ENCODE measurements around the gene LY6G5C. TPM values are rescaled to one million over a fixed set of nuclear protein-coding genes. Genes with fewer than 3 reads are reported as not detected.

Gene LY6G5C
- polyA plus RNA-seq, 3 donors, result 4.8 to 7.3 (median 5.8) TPM

- H3K4me1 Mint-ChIP-seq, result peaks cover 72% of the 10 kb centered on the region
- DNase-seq, result peak in 2 of 3 donors; percentile 54
- no peaks in the 10 kb centered on the region for H3K9me3 Mint-ChIP-seq
- H4K20me1 ChIP-seq (ENCODE audit: insufficient read depth, low read length), result peaks cover 15% of the 10 kb centered on the region
- H3K36me3 Mint-ChIP-seq, result peaks cover 36 to 57% of the 10 kb centered on the region in 2 donors
- no peak for TF ChIP-seq CTCF (IDR thresholded peaks at IDR 0.05)
- H3K4me1 ChIP-seq (ENCODE audit: control insufficient read depth in 1 of 2, insufficient read depth in 2 of 2, low read length in 2 of 2), result peaks cover 67 to 82% of the 10 kb centered on the region in 2 donors
- WGBS (ENCODE audit: insufficient coverage), result 90% methylated on average over 6 of the region's 9 CpGs
- peaks cover 20 to 42% of the 10 kb centered on the region in 2 donors for H3K36me3 ChIP-seq (replicated peaks in 1 of 2; ENCODE audit: control insufficient read depth in 1 of 2, insufficient read depth in 2 of 2, low read length in 2 of 2)
- peak overlapping the region; percentile 96 to 98 (median 98) for H3K27ac Mint-ChIP-seq
- H3K4me2 ChIP-seq (replicated peaks; ENCODE audit: extremely low read depth, low read length, poor library complexity, severe bottlenecking), result peak overlapping the region; percentile 97
- no peak overlapping the region for H3K9ac ChIP-seq (ENCODE audit: insufficient read depth, low read length, poor library complexity, severe bottlenecking)
- H3K79me2 ChIP-seq (ENCODE audit: insufficient read depth, low read length), result peaks cover 81% of the 10 kb centered on the region
- H3K27ac ChIP-seq (ENCODE audit: low read depth in 1 of 2, low read length in 2 of 2), result peak overlapping the region; percentile 93 to 95
- H2AFZ ChIP-seq (ENCODE audit: insufficient read depth, low read depth, low read length, poor library complexity, severe bottlenecking), result no peak overlapping the region
- intact Hi-C loops (cut with micrococcal nuclease), result loop anchor here in 1 of 2 donors (5.0 kb wide), 1 partner anchor 116 kb away; the partner anchor contains the start of genes ATP6V1G2 and NFKBIL1
- H3K9me3 ChIP-seq (replicated peaks in 1 of 2; ENCODE audit: control insufficient read depth in 1 of 2, insufficient read depth in 1 of 2, low read length in 2 of 2), result no peaks in the 10 kb centered on the region
- H3K27me3 Mint-ChIP-seq (ENCODE audit: low read depth in 3 of 3), result peaks cover 0 to 1% (median 0%) of the 10 kb centered on the region in 3 donors
- no peaks in the 10 kb centered on the region for H3K27me3 ChIP-seq (ENCODE audit: control insufficient read depth in 2 of 2, insufficient read depth in 2 of 2, low read length in 2 of 2)
- H3K4me3 ChIP-seq (replicated peaks in 1 of 3; ENCODE audit: low read depth in 2 of 3, low read length in 3 of 3), result peak overlapping the region in 1 of 3 experiments; percentile 94
- H3K4me3 Mint-ChIP-seq, result peak overlapping the region in 1 of 2 donors; percentile 98
Measured at GRCh38 chr6:31663126-31663960, 17.5 kb downstream of the LY6G5C start.

GRCh38 chr6:31662124-31662723 is 18.6 kb downstream of the LY6G5C start:
- Mint-ChIP-seq H3K9me3 (peaks cover 0 to 2% (median 0%) of the 10 kb centered on the region in 7 donors), H3K27me3 (ENCODE audit: low read depth in 3 of 3) (peaks cover 0 to 1% (median 0%) of the 10 kb centered on the region in 3 donors), H3K27ac (peak overlapping the region; percentile 50 to 95 (median 82)), H3K4me1 (peaks cover 76% of the 10 kb centered on the region), H3K36me3 (peaks cover 34 to 57% of the 10 kb centered on the region in 2 donors), H3K4me3 (no peak overlapping the region)
- Histone ChIP-seq H3K79me2 (ENCODE audit: insufficient read depth, low read length) (peaks cover 81% of the 10 kb centered on the region), H3K4me1 (ENCODE audit: control insufficient read depth in 1 of 2, insufficient read depth in 2 of 2, low read length in 2 of 2) (peaks cover 66 to 93% of the 10 kb centered on the region in 2 donors), H3K4me2 (replicated peaks; ENCODE audit: extremely low read depth, low read length, poor library complexity, severe bottlenecking) (no peak overlapping the region), H3K9me3 (replicated peaks in 1 of 2; ENCODE audit: control insufficient read depth in 1 of 2, insufficient read depth in 1 of 2, low read length in 2 of 2) (no peaks in the 10 kb centered on the region), H3K27me3 (ENCODE audit: control insufficient read depth in 2 of 2, insufficient read depth in 2 of 2, low read length in 2 of 2) (no peaks in the 10 kb centered on the region), H3K4me3 (replicated peaks in 1 of 3; ENCODE audit: low read depth in 2 of 3, low read length in 3 of 3) (no peak overlapping the region), H4K20me1 (ENCODE audit: insufficient read depth, low read length) (peaks cover 26% of the 10 kb centered on the region), H2AFZ (ENCODE audit: insufficient read depth, low read depth, low read length, poor library complexity, severe bottlenecking) (no peak overlapping the region), H3K36me3 (replicated peaks in 1 of 2; ENCODE audit: control insufficient read depth in 1 of 2, insufficient read depth in 2 of 2, low read length in 2 of 2) (peaks cover 16 to 40% of the 10 kb centered on the region in 2 donors), H3K9ac (ENCODE audit: insufficient read depth, low read length, poor library complexity, severe bottlenecking) (no peak overlapping the region), H3K27ac (ENCODE audit: low read depth in 1 of 2, low read length in 2 of 2) (peak overlapping the region; percentile 4 to 28)
- TF ChIP-seq CTCF (IDR thresholded peaks at IDR 0.05), result no peak
- no peak for DNase-seq
- intact Hi-C loops (cut with micrococcal nuclease), result loop anchor here in 1 of 2 donors (5.0 kb wide), 1 partner anchor 115 kb away; the partner anchor contains the start of genes ATP6V1G2 and NFKBIL1
- WGBS (ENCODE audit: insufficient coverage), result 80% methylated on average over 5 of the region's 12 CpGs

Measured in CD14-positive monocyte (primary cell).